Panc1 (cell line): ENCODE data around the gene OR52B6. TPM values are rescaled to one million over a fixed set of nuclear protein-coding genes. Genes with fewer than 3 reads are reported as not detected.

Experiments
- ATAC-seq: fragments of 200-7000 bp; cut with Tn5 transposase; 2 replicates; pipeline ENCODE4 v1.9.1; 2020; ENCODE audit warnings: mild to moderate bottlenecking, moderate library complexity
- BruUV-seq: library from RNA; stranded (reverse); fragments of 400-500 nt; replicated peaks from 2 replicates; lab custom pipeline; 2021; lab: Mats Ljungman, UMichigan
- CTCF ChIA-PET: fragments of 300-600 bp; sonication (Branson Sonifier 250); formaldehyde crosslinking; loops from one replicate; lab custom pipeline; 2022; ENCODE audit warnings: antibody characterized with exemption; lab: Charles Lee
- POLR2A ChIA-PET: fragments of 300-600 bp; sonication (Branson Sonifier 250); formaldehyde crosslinking; loops from one replicate; lab custom pipeline; 2022; ENCODE audit warnings: antibody characterized with exemption; lab: Charles Lee
- DNase-seq: peaks from one replicate; pipeline ENCODE4 v3.0.0-alpha.2; 2010; ENCODE audit warnings: low read depth, low spot score
- H3K27ac ChIP-seq: 2 replicates; pipeline ENCODE4 v1.5.1; 2011; ENCODE audit warnings: mild to moderate bottlenecking, low read length, inconsistent platforms
- H3K27me3 ChIP-seq: fragments of 200-500 bp; sonication (Bioruptor generic); 2 replicates; pipeline ENCODE4 v1.6.0; 2014; ENCODE audit warnings: low read length, inconsistent platforms; ENCODE audit not compliant: control insufficient read depth, insufficient read depth
- H3K36me3 ChIP-seq: fragments of 200-500 bp; sonication (Bioruptor generic); 2 replicates; pipeline ENCODE4 v1.5.1; 2014; ENCODE audit warnings: inconsistent platforms, mild to moderate bottlenecking, low read length, moderate library complexity; ENCODE audit not compliant: control insufficient read depth, insufficient read depth
- H3K4me1 ChIP-seq: 2 replicates; pipeline ENCODE4 v1.5.1; 2011; ENCODE audit warnings: inconsistent platforms, mild to moderate bottlenecking, low read length, moderate library complexity; ENCODE audit not compliant: control insufficient read depth, insufficient read depth
- H3K4me3 ChIP-seq, 2 experiments: 2 replicates each; pipeline ENCODE4 v1.5.1; 2011 to 2012; ENCODE audit warnings: low read depth in 2 of 2, low read length in 2 of 2, mild to moderate bottlenecking in 2 of 2, inconsistent platforms in 1 of 2, moderate library complexity in 1 of 2
- H3K9me3 ChIP-seq: fragments of 200-500 bp; sonication (Bioruptor generic); 2 replicates; pipeline ENCODE4 v1.5.1; 2014; ENCODE audit warnings: low read depth, mild to moderate bottlenecking, inconsistent platforms, low read length, moderate library complexity; ENCODE audit not compliant: control insufficient read depth, insufficient read depth
- POLR2AphosphoS5 ChIP-seq: IDR thresholded peaks from 2 replicates; pipeline ENCODE4 v1.6.1; 2012; ENCODE audit warnings: mild to moderate bottlenecking, low read depth, low read length, moderate library complexity
- SIN3A ChIP-seq: IDR thresholded peaks from 2 replicates; pipeline ENCODE4 v1.6.1; 2012; ENCODE audit warnings: low read depth, mild to moderate bottlenecking, low read length, moderate library complexity, borderline replicate concordance; ENCODE audit not compliant: insufficient read depth
- TCF7L2 ChIP-seq: IDR thresholded peaks from 2 replicates; pipeline ENCODE4 v1.6.1; 2011; ENCODE audit warnings: mild to moderate bottlenecking, low read depth, low read length, inconsistent platforms
- in situ Hi-C: cut with HindIII; loops from 2 replicates; pipeline ENCODE4 v1.10.0; 2016; ENCODE audit warnings: low sequenced_read_pairs, low pct_unique_long_range_greater_than_20kb
- intact Hi-C: fragments of 100-400 bp; cut with micrococcal nuclease; formaldehyde crosslinking; loops from one replicate; pipeline ENCODE4 v1.10.0; 2022; ENCODE audit not compliant: unreplicated experiment
- total RNA-seq: library from RNA; stranded (reverse); gene quantifications from one replicate; pipeline ENCODE4 v1.2.1, GENCODE V29; 2021; ENCODE audit not compliant: unreplicated experiment
- TF ChIP-seq, protein P1 (sequence below): fragments of 450-650 bp; IDR thresholded peaks from 2 replicates; pipeline ENCODE4 v1.5.1; 2017; ENCODE audit warnings: mild to moderate bottlenecking
- TF ChIP-seq, protein P2 (sequence below), 2 experiments: IDR thresholded peaks; 2 replicates each; pipeline ENCODE4 v1.6.1; 2011 to 2012; ENCODE audit warnings: low read depth in 2 of 2, control low read depth in 1 of 2, low read length in 1 of 2, mild to moderate bottlenecking in 1 of 2, moderate library complexity in 1 of 2; ENCODE audit not compliant: insufficient read depth in 1 of 2

OR52B6 gene
- total RNA-seq, 1 experiment from 2014 or later: not detected

GRCh38 chr11:5547982-5548381, 32.7 kb upstream of the OR52B6 start:
- Histone ChIP-seq H3K36me3 (no peaks in the 10 kb centered on the region), H3K27ac (no peak overlapping the region), H3K27me3 (peaks cover 2% of the 10 kb centered on the region; the same call in 1 of the 2 replicates), H3K9me3 (no peaks in the 10 kb centered on the region), H3K4me3 (no peak overlapping the region), H3K4me1 (no peaks in the 10 kb centered on the region)
- in situ Hi-C loops (no loop called here), intact Hi-C loops (no loop called here)
- TF ChIP-seq, protein P1, sequence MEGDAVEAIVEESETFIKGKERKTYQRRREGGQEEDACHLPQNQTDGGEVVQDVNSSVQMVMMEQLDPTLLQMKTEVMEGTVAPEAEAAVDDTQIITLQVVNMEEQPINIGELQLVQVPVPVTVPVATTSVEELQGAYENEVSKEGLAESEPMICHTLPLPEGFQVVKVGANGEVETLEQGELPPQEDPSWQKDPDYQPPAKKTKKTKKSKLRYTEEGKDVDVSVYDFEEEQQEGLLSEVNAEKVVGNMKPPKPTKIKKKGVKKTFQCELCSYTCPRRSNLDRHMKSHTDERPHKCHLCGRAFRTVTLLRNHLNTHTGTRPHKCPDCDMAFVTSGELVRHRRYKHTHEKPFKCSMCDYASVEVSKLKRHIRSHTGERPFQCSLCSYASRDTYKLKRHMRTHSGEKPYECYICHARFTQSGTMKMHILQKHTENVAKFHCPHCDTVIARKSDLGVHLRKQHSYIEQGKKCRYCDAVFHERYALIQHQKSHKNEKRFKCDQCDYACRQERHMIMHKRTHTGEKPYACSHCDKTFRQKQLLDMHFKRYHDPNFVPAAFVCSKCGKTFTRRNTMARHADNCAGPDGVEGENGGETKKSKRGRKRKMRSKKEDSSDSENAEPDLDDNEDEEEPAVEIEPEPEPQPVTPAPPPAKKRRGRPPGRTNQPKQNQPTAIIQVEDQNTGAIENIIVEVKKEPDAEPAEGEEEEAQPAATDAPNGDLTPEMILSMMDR: no peak
- no peak for TF ChIP-seq SIN3A
- no peak for TF ChIP-seq POLR2AphosphoS5
- TF ChIP-seq, protein P2, sequence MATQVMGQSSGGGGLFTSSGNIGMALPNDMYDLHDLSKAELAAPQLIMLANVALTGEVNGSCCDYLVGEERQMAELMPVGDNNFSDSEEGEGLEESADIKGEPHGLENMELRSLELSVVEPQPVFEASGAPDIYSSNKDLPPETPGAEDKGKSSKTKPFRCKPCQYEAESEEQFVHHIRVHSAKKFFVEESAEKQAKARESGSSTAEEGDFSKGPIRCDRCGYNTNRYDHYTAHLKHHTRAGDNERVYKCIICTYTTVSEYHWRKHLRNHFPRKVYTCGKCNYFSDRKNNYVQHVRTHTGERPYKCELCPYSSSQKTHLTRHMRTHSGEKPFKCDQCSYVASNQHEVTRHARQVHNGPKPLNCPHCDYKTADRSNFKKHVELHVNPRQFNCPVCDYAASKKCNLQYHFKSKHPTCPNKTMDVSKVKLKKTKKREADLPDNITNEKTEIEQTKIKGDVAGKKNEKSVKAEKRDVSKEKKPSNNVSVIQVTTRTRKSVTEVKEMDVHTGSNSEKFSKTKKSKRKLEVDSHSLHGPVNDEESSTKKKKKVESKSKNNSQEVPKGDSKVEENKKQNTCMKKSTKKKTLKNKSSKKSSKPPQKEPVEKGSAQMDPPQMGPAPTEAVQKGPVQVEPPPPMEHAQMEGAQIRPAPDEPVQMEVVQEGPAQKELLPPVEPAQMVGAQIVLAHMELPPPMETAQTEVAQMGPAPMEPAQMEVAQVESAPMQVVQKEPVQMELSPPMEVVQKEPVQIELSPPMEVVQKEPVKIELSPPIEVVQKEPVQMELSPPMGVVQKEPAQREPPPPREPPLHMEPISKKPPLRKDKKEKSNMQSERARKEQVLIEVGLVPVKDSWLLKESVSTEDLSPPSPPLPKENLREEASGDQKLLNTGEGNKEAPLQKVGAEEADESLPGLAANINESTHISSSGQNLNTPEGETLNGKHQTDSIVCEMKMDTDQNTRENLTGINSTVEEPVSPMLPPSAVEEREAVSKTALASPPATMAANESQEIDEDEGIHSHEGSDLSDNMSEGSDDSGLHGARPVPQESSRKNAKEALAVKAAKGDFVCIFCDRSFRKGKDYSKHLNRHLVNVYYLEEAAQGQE (IDR thresholded peaks at IDR 0.05; ENCODE audit: insufficient read depth in 1 of 2, low read depth in 2 of 2, low read length in 1 of 2): no peak
- TF ChIP-seq TCF7L2: no peak
- no peak for ATAC-seq
- no TSS peak for BruUV-seq
- POLR2A ChIA-PET: no interaction called here
- no peak for DNase-seq
- CTCF ChIA-PET: no interaction called here

- CTCF ChIA-PET: no interaction called here
- BruUV-seq: no TSS peak
- POLR2A ChIA-PET: no interaction called here
- DNase-seq (no peak), ATAC-seq (no peak)
- in situ Hi-C loops (no loop called here), intact Hi-C loops (no loop called here)
- no peak within 1 kb of the TSS for H3K4me3 ChIP-seq
- H3K9me3 ChIP-seq: no peaks in the 10 kb centered on the region
- no peaks in the 10 kb centered on the region for H3K4me1 ChIP-seq
- H3K36me3 ChIP-seq: no peaks in the 10 kb centered on the region
- TF ChIP-seq POLR2AphosphoS5 (no peak), TCF7L2 (no peak), SIN3A (no peak)
- TF ChIP-seq, protein P2 (IDR thresholded peaks at IDR 0.05; ENCODE audit: insufficient read depth in 1 of 2, low read depth in 2 of 2, low read length in 1 of 2): no peak
- TF ChIP-seq, protein P1: no peak
- H3K27ac ChIP-seq: no peak within 1 kb of the TSS
- peaks cover 2% of the 10 kb centered on the region; the same call in 1 of the 2 replicates for H3K27me3 ChIP-seq
These were observed 32.2 kb upstream of the OR52B6 start, which contains the start of gene OR52H1 for GRCh38 chr11:5548440-5548839. Gene OR52H1 (minus strand): TSS chr11:5548540. CDS start chr11:5545505, 3,035 bp downstream.
